Activated CD8-positive, alpha-beta T cell treated with anti-CD3 and anti-CD28 coated beads for 36 hours (primary cell): Measurements from ENCODE around the gene ARCN1. TPM values are rescaled to one million over a fixed set of nuclear protein-coding genes. Genes with fewer than 3 reads are reported as not detected.
"Not testable (repeated sequence)": the region's sequence is repeated elsewhere in the genome, so short reads cannot be mapped to it uniquely, and the experiment has no call there.

ENCODE experiments used
- ATAC-seq: fragments of 200-7000 bp; cut with Tn5 transposase; one replicate; pipeline ENCODE4 v1.10.0; 2021; ENCODE audit warnings: mild to moderate bottlenecking, moderate library complexity
- CTCF ChIA-PET: fragments of 350-600 bp; sonication (Branson Sonifier 250); formaldehyde crosslinking; loops from one replicate; lab custom pipeline; 2021; ENCODE audit warnings: antibody characterized with exemption; lab: Charles Lee
- POLR2A ChIA-PET: fragments of 350-600 bp; sonication (Branson Sonifier 250); formaldehyde crosslinking; loops from one replicate; lab custom pipeline; 2021; ENCODE audit warnings: antibody characterized with exemption; lab: Charles Lee
- DNase-seq: peaks from one replicate; pipeline ENCODE4 v3.0.0-alpha.2; 2020
- H3K27ac Mint-ChIP-seq: one replicate; pipeline ENCODE4 v1.8.0; 2021; ENCODE audit warnings: mild to moderate bottlenecking, mixed read lengths
- H3K27me3 Mint-ChIP-seq: one replicate; pipeline ENCODE4 v1.8.0; 2021; ENCODE audit warnings: mixed read lengths
- H3K36me3 Mint-ChIP-seq: one replicate; pipeline ENCODE4 v1.8.0; 2021; ENCODE audit warnings: low read depth, mixed read lengths
- H3K4me1 Mint-ChIP-seq: one replicate; pipeline ENCODE4 v1.8.0; 2021; ENCODE audit warnings: low read depth, mixed read lengths
- H3K4me3 Mint-ChIP-seq: one replicate; pipeline ENCODE4 v1.8.0; 2021; ENCODE audit warnings: mild to moderate bottlenecking, moderate library complexity, mixed read lengths
- H3K9me3 Mint-ChIP-seq: one replicate; pipeline ENCODE4 v1.8.0; 2021; ENCODE audit warnings: mixed read lengths
- intact Hi-C: fragments of 100-400 bp; cut with micrococcal nuclease; formaldehyde crosslinking; loops from one replicate; pipeline ENCODE4 v1.10.0; 2022
- total RNA-seq, 2 experiments: library from RNA; stranded (reverse); gene quantifications; one replicate each; pipeline ENCODE4 v1.2.3, GENCODE V29; 2021
- TF ChIP-seq, protein P1 (sequence below): fragments of 200-600 bp; IDR thresholded peaks from one replicate; pipeline ENCODE4 v1.8.0; 2022; ENCODE audit warnings: antibody characterized with exemption, mild to moderate bottlenecking

Gene ARCN1
- total RNA-seq, 2 experiments from 2014 or later = 134 to 135 TPM

DNA sequence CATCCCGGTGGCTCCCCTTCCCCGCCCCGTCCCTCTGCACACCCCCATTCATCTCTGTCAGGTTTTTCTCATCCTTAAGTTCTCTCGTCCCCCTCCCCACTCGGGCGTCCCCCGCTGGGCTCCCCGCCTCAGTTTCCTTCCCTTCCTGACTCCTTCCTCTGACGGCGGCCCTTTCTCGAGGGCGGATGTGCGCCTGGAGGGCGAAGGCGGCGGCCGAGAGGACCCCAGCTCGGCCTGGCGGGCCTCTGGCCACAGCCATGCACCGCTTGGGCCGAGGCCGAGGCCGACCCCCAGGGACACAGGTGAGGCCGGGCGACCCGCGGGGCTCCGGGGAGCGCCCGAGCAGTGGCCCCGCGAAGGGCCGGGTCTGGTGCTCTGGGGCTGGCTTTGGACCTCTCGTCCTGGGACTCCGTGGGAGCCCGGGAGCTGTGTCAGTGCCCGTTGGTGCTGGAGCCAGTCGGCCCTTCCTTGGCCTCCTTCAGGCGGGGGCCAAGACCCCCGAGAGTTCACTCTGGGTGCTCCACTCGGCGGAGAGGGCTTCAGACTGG, 38.1 kb downstream of the ARCN1 start:
- CTCF ChIA-PET = interaction anchor here (1.1 to 11.5 kb wide), 4 partner anchors 11 to 80 kb away, joined by 3 to 177 read pairs (median 26); no protein-coding TSS in a partner anchor
- DNase-seq = peak; percentile 13
- H3K27ac Mint-ChIP-seq = peak overlapping the region; percentile 67
- H3K27me3 Mint-ChIP-seq = peaks cover 12% of the 10 kb centered on the region
- peak overlapping the region; percentile 73 for H3K4me3 Mint-ChIP-seq
- intact Hi-C loops = no loop called here
- no peaks in the 10 kb centered on the region for H3K36me3 Mint-ChIP-seq
- ATAC-seq = no peak
- no peaks in the 10 kb centered on the region for H3K9me3 Mint-ChIP-seq
- POLR2A ChIA-PET = interaction anchor here (0.6 to 1.4 kb wide), 2 partner anchors 13 to 17 kb away, joined by 3 to 4 read pairs; no protein-coding TSS in a partner anchor
- peaks cover 20% of the 10 kb centered on the region for H3K4me1 Mint-ChIP-seq
- TF ChIP-seq, protein P1, sequence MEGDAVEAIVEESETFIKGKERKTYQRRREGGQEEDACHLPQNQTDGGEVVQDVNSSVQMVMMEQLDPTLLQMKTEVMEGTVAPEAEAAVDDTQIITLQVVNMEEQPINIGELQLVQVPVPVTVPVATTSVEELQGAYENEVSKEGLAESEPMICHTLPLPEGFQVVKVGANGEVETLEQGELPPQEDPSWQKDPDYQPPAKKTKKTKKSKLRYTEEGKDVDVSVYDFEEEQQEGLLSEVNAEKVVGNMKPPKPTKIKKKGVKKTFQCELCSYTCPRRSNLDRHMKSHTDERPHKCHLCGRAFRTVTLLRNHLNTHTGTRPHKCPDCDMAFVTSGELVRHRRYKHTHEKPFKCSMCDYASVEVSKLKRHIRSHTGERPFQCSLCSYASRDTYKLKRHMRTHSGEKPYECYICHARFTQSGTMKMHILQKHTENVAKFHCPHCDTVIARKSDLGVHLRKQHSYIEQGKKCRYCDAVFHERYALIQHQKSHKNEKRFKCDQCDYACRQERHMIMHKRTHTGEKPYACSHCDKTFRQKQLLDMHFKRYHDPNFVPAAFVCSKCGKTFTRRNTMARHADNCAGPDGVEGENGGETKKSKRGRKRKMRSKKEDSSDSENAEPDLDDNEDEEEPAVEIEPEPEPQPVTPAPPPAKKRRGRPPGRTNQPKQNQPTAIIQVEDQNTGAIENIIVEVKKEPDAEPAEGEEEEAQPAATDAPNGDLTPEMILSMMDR = no peak

DNA sequence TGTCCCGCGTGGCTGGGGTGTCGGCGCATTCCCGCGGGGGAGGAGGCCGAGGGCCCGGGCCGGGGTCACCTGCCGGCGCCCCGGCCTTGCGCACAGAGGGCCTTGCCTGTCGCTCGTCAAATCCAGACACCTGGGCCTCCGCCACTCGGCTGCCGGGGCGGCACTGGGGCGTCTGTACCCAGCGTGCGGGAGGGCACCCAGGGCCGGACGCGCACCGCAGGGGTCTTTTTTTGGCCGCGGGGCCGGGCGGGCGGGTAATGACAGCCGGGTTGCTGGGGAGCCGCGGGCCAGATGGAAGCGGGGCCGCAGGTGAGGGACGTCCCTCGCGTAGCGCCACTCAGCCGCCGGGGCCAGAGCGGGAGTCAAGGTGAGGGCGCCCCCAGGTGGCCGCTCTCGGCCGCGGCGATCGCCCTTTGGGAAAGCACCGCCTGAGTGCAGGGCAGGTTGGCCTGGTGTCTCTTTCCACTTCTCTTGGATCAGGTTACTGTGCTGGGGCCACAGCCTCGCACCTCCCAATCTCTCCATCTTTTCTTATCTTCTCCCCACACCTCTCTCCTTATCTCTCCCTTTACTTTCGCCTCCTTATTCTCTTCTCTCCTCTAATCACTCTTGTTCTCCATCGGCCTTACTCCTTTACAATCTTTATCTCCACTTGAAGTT, 38.7 kb downstream of the ARCN1 start:
- peaks cover 12% of the 10 kb centered on the region for H3K27me3 Mint-ChIP-seq
- peak; percentile 67 for ATAC-seq
- H3K9me3 Mint-ChIP-seq = no peaks in the 10 kb centered on the region
- H3K4me3 Mint-ChIP-seq = peak overlapping the region; percentile 73
- H3K27ac Mint-ChIP-seq = no peak overlapping the region
- CTCF ChIA-PET = interaction anchor here (1.0 to 11.5 kb wide), 8 partner anchors 8 to 81 kb away, joined by 3 to 177 read pairs (median 6); no protein-coding TSS in a partner anchor
- peak; percentile 93 for DNase-seq
- intact Hi-C loops = no loop called here
- H3K4me1 Mint-ChIP-seq = peaks cover 20% of the 10 kb centered on the region
- TF ChIP-seq, protein P1 = peak; percentile 95
- POLR2A ChIA-PET = interaction anchor here (0.6 kb wide), 1 partner anchor 12 kb away, joined by 3 read pairs; no protein-coding TSS in a partner anchor
- no peaks in the 10 kb centered on the region for H3K36me3 Mint-ChIP-seq

DNA sequence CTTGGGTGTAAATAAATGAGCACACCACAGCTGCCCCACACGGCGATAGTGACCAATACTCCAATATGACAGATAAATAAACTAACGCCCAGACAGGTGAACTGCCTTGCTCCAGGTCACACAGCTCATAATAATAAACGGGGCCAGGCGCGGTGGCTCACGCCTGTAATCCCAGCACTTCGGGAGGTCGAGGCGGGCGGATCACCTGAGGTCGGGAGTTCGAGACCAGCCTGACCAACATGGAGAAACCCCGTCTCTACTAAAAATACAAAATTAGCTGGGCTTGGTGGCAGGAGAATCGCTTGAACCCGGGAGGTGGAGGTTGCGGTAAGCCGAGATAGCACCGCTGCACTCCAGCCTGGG, 39.2 kb downstream of the ARCN1 start:
- intact Hi-C loops, H3K36me3 Mint-ChIP-seq, H3K27ac Mint-ChIP-seq, ATAC-seq, H3K9me3 Mint-ChIP-seq, DNase-seq: not testable (repeated sequence)
- Mint-ChIP-seq H3K27me3 (peaks cover 12% of the 10 kb centered on the region), H3K4me3 (peak overlapping the region; percentile 73), H3K4me1 (peaks cover 20% of the 10 kb centered on the region)
- ChIA-PET POLR2A (interaction anchor here (1.8 kb wide), 1 partner anchor 38 kb away, joined by 8 read pairs; no protein-coding TSS in a partner anchor), CTCF (interaction anchor here (1.0 to 11.5 kb wide), 8 partner anchors 9 to 81 kb away, joined by 3 to 177 read pairs (median 6); no protein-coding TSS in a partner anchor)

DNA sequence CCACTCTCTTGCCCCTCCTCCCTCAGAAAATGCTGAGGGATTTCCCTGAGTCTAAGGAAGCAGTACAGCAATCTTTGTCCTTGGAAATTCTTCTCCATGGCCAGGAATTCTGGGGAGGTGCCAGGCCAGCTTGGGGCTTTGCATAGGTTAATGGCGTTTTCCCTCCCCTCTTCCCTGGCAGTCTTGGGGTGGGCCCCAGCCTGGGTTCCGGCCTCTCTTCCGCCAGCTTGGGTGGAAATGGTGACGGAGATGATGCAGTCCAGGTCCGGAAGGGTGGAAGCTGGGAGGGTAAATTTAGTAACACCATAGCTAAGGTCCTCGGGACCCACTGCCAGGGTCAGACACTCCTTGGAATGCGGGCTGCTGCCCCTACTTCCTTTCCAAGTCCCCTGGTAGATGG, 40.2 kb downstream of the ARCN1 start:
- TF ChIP-seq, protein P1 = no peak
- H3K27ac Mint-ChIP-seq = no peak overlapping the region
- intact Hi-C loops = no loop called here
- CTCF ChIA-PET = interaction anchor here (0.7 to 11.5 kb wide), 8 partner anchors 10 to 82 kb away, joined by 3 to 177 read pairs (median 4); no protein-coding TSS in a partner anchor
- peaks cover 12% of the 10 kb centered on the region for H3K27me3 Mint-ChIP-seq
- H3K4me1 Mint-ChIP-seq = peaks cover 20% of the 10 kb centered on the region
- no peak for DNase-seq
- no peaks in the 10 kb centered on the region for H3K9me3 Mint-ChIP-seq
- POLR2A ChIA-PET = interaction anchor here (0.5 to 1.8 kb wide), 5 partner anchors 11 to 389 kb away, joined by 3 to 8 read pairs (median 3); no protein-coding TSS in a partner anchor
- no peaks in the 10 kb centered on the region for H3K36me3 Mint-ChIP-seq
- H3K4me3 Mint-ChIP-seq = no peak overlapping the region
- ATAC-seq = no peak

DNA sequence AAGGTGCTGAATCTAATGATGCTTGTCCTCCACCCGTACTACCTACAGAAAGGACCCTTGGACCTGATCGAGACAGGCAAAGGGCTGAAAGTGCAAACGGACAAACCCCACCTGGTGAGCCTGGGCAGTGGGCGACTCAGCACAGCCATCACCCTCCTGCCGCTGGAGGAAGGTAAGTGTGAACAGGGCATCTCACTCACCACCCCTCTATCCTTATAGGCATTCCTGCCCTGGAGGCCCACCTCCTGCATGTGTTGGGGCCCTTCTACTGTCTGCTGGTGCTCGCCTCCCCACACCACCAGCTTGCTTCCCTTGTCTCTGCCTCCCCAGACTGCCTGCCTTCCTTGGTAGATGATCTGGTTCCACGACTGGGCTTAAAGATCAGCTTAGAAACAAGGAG, 42.3 kb downstream of the ARCN1 start:
- CTCF ChIA-PET = interaction anchor here (1.9 to 11.5 kb wide), 3 partner anchors 10 to 21 kb away, joined by 6 to 177 read pairs (median 45); no protein-coding TSS in a partner anchor
- DNase-seq = no peak
- POLR2A ChIA-PET = interaction anchor here (1.5 kb wide), 1 partner anchor 8 kb away, joined by 3 read pairs; no protein-coding TSS in a partner anchor
- Mint-ChIP-seq H3K27me3 (peaks cover 3% of the 10 kb centered on the region), H3K9me3 (no peaks in the 10 kb centered on the region), H3K36me3 (no peaks in the 10 kb centered on the region), H3K27ac (no peak overlapping the region), H3K4me1 (peaks cover 9% of the 10 kb centered on the region), H3K4me3 (no peak overlapping the region)
- TF ChIP-seq, protein P1 = no peak
- ATAC-seq = no peak
- intact Hi-C loops = no loop called here
